ENCODE measurements around the gene ZBED4. TPM values are rescaled to one million over a fixed set of nuclear protein-coding genes. Genes with fewer than 3 reads are reported as not detected.

ZBED4 gene
- total RNA-seq, 2 experiments from 2014 or later = 14.8 to 15.0 TPM

DNA sequence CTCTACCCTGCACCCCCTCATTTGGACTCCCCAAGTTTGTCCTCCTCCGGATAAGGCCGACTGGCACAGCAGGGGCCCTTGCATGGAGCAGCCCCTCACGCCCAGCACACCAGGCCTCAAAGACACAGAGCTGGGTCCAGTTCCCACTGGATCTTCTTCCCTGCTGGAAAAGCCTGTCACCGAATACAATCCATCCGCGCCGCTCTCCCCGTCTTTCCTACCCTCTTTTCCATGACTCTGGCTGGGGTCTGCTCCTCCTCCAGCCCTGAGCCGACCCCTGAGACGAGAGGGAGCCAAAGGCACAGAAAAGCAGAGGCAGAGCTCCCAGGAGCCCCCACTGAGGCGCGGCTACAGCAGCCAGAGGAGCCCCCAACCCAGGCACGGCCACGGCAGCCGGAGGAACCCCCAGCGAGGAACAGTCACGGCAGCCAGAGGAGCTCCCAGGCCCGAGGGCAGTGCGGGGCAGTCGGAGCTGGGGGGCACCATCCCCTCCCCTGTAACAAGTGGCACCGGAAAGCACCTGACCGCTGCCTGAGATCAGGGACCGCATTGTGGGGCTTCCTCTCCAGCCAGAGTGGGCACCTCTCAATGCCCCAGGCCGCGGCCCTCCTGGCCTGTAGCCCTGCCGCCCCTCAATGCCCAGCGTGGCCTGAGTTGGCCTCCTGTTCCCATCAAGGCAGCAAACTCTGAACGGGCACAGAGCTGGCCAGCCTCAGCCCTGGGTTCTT, 52.6 kb downstream of the ZBED4 start:
- Histone ChIP-seq H3K9me3 (ENCODE audit: control insufficient read depth in 1 of 2, insufficient read depth in 1 of 2, low read length in 2 of 2) (no peaks in the 10 kb centered on the region), H3K27ac (ENCODE audit: low read depth in 1 of 2, low read length in 2 of 2) (no peak overlapping the region), H3K27me3 (ENCODE audit: control insufficient read depth in 1 of 2, insufficient read depth in 2 of 2, low read length in 2 of 2) (no peaks in the 10 kb centered on the region), H3K36me3 (ENCODE audit: insufficient read depth, low read length) (peaks cover 81% of the 10 kb centered on the region), H3K4me1 (ENCODE audit: insufficient read depth, low read length) (peaks cover 2% of the 10 kb centered on the region), H3K4me3 (ENCODE audit: low read length) (no peak overlapping the region)
- Mint-ChIP-seq H3K27ac (no peak overlapping the region), H3K9me3 (no peaks in the 10 kb centered on the region), H3K4me3 (no peak overlapping the region), H3K27me3 (no peaks in the 10 kb centered on the region), H3K4me1 (ENCODE audit: low read depth) (no peaks in the 10 kb centered on the region), H3K36me3 (ENCODE audit: low read depth) (peaks cover 64% of the 10 kb centered on the region)
- no peak for ATAC-seq (ENCODE audit: poor library complexity)
- ChIA-PET POLR2A (no interaction called here), CTCF (no interaction called here)
- peak in 1 of 14 experiments; percentile 20 for DNase-seq
- TF ChIP-seq CTCF (IDR thresholded peaks at IDR 0.05) = no peak
- intact Hi-C loops (cut with DNase I, micrococcal nuclease) = no loop called here

- no peak for TF ChIP-seq CTCF (IDR thresholded peaks at IDR 0.05)
- no peaks in the 10 kb centered on the region for H3K27me3 ChIP-seq (ENCODE audit: control insufficient read depth in 1 of 2, insufficient read depth in 2 of 2, low read length in 2 of 2)
- POLR2A ChIA-PET = no interaction called here
- peak overlapping the region in 1 of 2 donors; percentile 0 for H3K27ac ChIP-seq (ENCODE audit: low read depth in 1 of 2, low read length in 2 of 2)
- no peaks in the 10 kb centered on the region for H3K27me3 Mint-ChIP-seq
- ATAC-seq (ENCODE audit: poor library complexity) = no peak
- DNase-seq = peak in 1 of 14 experiments; percentile 13
- no peak overlapping the region for H3K4me3 ChIP-seq (ENCODE audit: low read length)
- no peaks in the 10 kb centered on the region for H3K9me3 Mint-ChIP-seq
- H3K36me3 Mint-ChIP-seq (ENCODE audit: low read depth) = peaks cover 59% of the 10 kb centered on the region
- CTCF ChIA-PET = no interaction called here
- no peak overlapping the region for H3K4me3 Mint-ChIP-seq
- H3K27ac Mint-ChIP-seq = peak overlapping the region; percentile 69
- H3K4me1 Mint-ChIP-seq (ENCODE audit: low read depth) = no peaks in the 10 kb centered on the region
- H3K9me3 ChIP-seq (ENCODE audit: control insufficient read depth in 1 of 2, insufficient read depth in 1 of 2, low read length in 2 of 2) = no peaks in the 10 kb centered on the region
- intact Hi-C loops (cut with DNase I, micrococcal nuclease) = no loop called here
- H3K36me3 ChIP-seq (ENCODE audit: insufficient read depth, low read length) = peaks cover 79% of the 10 kb centered on the region
- H3K4me1 ChIP-seq (ENCODE audit: insufficient read depth, low read length) = peaks cover 2% of the 10 kb centered on the region
Measured at GRCh38 chr22:49906799-49907290, 53.2 kb downstream of the ZBED4 start.

- no peak overlapping the region for H3K27ac ChIP-seq (ENCODE audit: low read depth in 1 of 2, low read length in 2 of 2)
- no peaks in the 10 kb centered on the region for H3K27me3 ChIP-seq (ENCODE audit: control insufficient read depth in 1 of 2, insufficient read depth in 2 of 2, low read length in 2 of 2)
- CTCF ChIA-PET = interaction anchor here (0.7 kb wide), 1 partner anchor 104 kb away, joined by 3 read pairs; no protein-coding TSS in a partner anchor
- ATAC-seq (ENCODE audit: poor library complexity) (no peak), DNase-seq (no peak)
- Mint-ChIP-seq H3K27me3 (no peaks in the 10 kb centered on the region), H3K27ac (peak overlapping the region; percentile 69), H3K9me3 (no peaks in the 10 kb centered on the region), H3K4me3 (no peak overlapping the region), H3K36me3 (ENCODE audit: low read depth) (peaks cover 64% of the 10 kb centered on the region), H3K4me1 (ENCODE audit: low read depth) (no peaks in the 10 kb centered on the region)
- no peak overlapping the region for H3K4me3 ChIP-seq (ENCODE audit: low read length)
- no peak for TF ChIP-seq CTCF (IDR thresholded peaks at IDR 0.05)
- POLR2A ChIA-PET = no interaction called here
- H3K9me3 ChIP-seq (ENCODE audit: control insufficient read depth in 1 of 2, insufficient read depth in 1 of 2, low read length in 2 of 2) = no peaks in the 10 kb centered on the region
- H3K36me3 ChIP-seq (ENCODE audit: insufficient read depth, low read length) = peaks cover 80% of the 10 kb centered on the region
- intact Hi-C loops (cut with DNase I, micrococcal nuclease) = no loop called here
- peaks cover 2% of the 10 kb centered on the region for H3K4me1 ChIP-seq (ENCODE audit: insufficient read depth, low read length)
Measured at GRCh38 chr22:49907807-49908206, 54.2 kb downstream of the ZBED4 start.
